Testis (tissue), 3 donors: ENCODE measurements around the gene ZNF627. TPM values are rescaled to one million over a fixed set of nuclear protein-coding genes. Genes with fewer than 3 reads are reported as not detected.
"Not testable (repeated sequence)": the region's sequence is repeated elsewhere in the genome, so short reads cannot be mapped to it uniquely, and the experiment has no call there.

Experiments
- DNase-seq: peaks from one replicate; pipeline ENCODE4 v3.0.0-alpha.2; 2019
- H3K27ac ChIP-seq, 2 donors: fragments of 200-600 bp; sonication (generic); one replicate each; pipeline ENCODE4 v1.5.1; 2019
- H3K27me3 ChIP-seq: fragments of 200-600 bp; sonication (generic); one replicate; pipeline ENCODE4 v1.5.1; 2019
- H3K36me3 ChIP-seq: fragments of 200-600 bp; sonication (generic); one replicate; pipeline ENCODE4 v1.5.1; 2017; ENCODE audit warnings: low read depth; ENCODE audit errors: missing control alignments
- H3K4me1 ChIP-seq: fragments of 200-600 bp; sonication (generic); one replicate; pipeline ENCODE4 v1.5.1; 2019
- H3K4me3 ChIP-seq, 2 donors: fragments of 200-600 bp; sonication (generic); one replicate each; pipeline ENCODE4 v1.5.1; 2017 to 2019
- H3K9me3 ChIP-seq: fragments of 200-600 bp; sonication (generic); one replicate; pipeline ENCODE4 v1.5.1; 2017
- POLR2A ChIP-seq: fragments of 450-650 bp; IDR thresholded peaks from one replicate; pipeline ENCODE4 v1.6.1; 2017; ENCODE audit warnings: antibody characterized with exemption, mild to moderate bottlenecking, moderate library complexity
- WGBS, 2 donors: methylation state at CpG; one replicate each; pipeline ENCODE4 v1.1.5; 2018; 5-methylcytosine and 5-hydroxymethylcytosine counted together
- intact Hi-C: fragments of 100-400 bp; cut with DNase I; formaldehyde crosslinking; loops from one replicate; pipeline ENCODE4 v1.15.1; 2023; ENCODE audit warnings: low total_unique reads
- polyA plus RNA-seq: library from polyadenylated mRNA; stranded (reverse); fragments of 350-450 nt; fragmentation: Illumina TruSeq; extraction: RNeasy Lipid Tissue Mini Kit (QIAGEN cat#74804); gene quantifications from one replicate; pipeline ENCODE4 v1.2.3, GENCODE V29; 2014; ENCODE audit warnings: low read depth, low replicate concordance; ENCODE audit not compliant: insufficient read depth
- total RNA-seq, 2 donors: library from RNA; depleted of rRNA; stranded (reverse); fragments of >200 nt; gene quantifications; one replicate each; pipeline ENCODE4 v1.2.3, GENCODE V29; 2016
- TF ChIP-seq, protein P1 (sequence below), 3 experiments: fragments of 450-650 bp in 2 of 3; fragments of 200-600 bp in 1 of 3; sonication (generic) in 1 of 3; IDR thresholded peaks; one replicate each; pipeline ENCODE4 v1.5.1; 2016 to 2019; ENCODE audit warnings: antibody characterized with exemption in 3 of 3, mild to moderate bottlenecking in 2 of 3, moderate library complexity in 1 of 3

Gene ZNF627
- total and polyA plus RNA-seq, 3 donors from 2014 or later = 15.5 to 17.2 (median 16.7) TPM

DNA sequence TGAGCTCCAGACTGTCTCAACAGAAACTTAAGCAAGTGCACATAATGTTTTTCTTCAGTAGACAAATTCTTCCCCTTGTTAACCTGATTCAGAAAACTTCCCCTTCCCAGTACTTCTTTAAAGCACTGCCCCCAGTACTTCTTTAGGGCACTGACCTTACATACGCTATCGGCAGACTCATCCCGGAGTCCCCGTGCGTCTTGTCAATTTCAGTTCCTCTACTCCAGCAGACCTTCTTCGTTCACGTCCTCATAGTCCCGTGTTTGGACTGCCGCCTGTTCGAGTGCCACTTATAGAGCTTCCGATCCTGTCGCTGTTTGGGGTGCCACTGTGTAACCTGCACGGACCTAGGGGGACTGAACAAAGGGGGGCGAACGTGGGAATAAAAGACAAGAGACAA, 29.0 kb downstream of the ZNF627 start:
- no peaks in the 10 kb centered on the region for H3K36me3 ChIP-seq
- H3K27ac ChIP-seq = no peak overlapping the region
- DNase-seq = peak; percentile 26
- TF ChIP-seq POLR2A = no peak
- TF ChIP-seq, protein P1, sequence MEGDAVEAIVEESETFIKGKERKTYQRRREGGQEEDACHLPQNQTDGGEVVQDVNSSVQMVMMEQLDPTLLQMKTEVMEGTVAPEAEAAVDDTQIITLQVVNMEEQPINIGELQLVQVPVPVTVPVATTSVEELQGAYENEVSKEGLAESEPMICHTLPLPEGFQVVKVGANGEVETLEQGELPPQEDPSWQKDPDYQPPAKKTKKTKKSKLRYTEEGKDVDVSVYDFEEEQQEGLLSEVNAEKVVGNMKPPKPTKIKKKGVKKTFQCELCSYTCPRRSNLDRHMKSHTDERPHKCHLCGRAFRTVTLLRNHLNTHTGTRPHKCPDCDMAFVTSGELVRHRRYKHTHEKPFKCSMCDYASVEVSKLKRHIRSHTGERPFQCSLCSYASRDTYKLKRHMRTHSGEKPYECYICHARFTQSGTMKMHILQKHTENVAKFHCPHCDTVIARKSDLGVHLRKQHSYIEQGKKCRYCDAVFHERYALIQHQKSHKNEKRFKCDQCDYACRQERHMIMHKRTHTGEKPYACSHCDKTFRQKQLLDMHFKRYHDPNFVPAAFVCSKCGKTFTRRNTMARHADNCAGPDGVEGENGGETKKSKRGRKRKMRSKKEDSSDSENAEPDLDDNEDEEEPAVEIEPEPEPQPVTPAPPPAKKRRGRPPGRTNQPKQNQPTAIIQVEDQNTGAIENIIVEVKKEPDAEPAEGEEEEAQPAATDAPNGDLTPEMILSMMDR (IDR thresholded peaks at IDR 0.05) = no peak
- no peaks in the 10 kb centered on the region for H3K27me3 ChIP-seq
- WGBS, 2 donors = 57 to 64% methylated on average over 15 of the region's 15 CpGs
- H3K4me3 ChIP-seq = no peak overlapping the region
- H3K4me1 ChIP-seq = peaks cover 4% of the 10 kb centered on the region
- intact Hi-C loops = no loop called here
- no peaks in the 10 kb centered on the region for H3K9me3 ChIP-seq

DNA sequence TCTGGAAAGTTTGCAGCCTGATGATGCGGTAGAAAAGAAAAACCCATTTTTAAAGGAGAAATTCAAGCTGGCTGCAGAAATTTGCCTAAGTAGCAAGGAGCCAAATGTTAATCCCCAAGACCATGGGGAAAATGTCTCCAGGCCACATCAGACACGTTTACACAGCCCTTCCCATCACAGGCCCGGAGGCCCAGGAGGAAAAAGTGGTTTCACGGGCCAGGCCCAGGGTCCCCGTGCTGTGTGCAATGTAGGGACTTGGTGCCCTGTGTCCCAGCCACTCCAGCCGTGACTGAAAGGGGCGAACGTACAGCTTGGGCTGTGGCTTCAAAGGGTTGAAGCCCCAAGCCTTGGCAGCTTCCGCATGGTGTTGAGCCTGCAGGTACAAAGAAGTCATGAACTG, 35.9 kb downstream of the ZNF627 start:
- TF ChIP-seq, protein P1 (IDR thresholded peaks at IDR 0.05) = no peak
- no peak for TF ChIP-seq POLR2A
- no peaks in the 10 kb centered on the region for H3K4me1 ChIP-seq
- no peak overlapping the region for H3K27ac ChIP-seq
- no peaks in the 10 kb centered on the region for H3K27me3 ChIP-seq
- H3K4me3 ChIP-seq = no peak overlapping the region
- 83 to 88% methylated on average over 9 of the region's 9 CpGs for WGBS, 2 donors
- DNase-seq = no peak
- intact Hi-C loops = no loop called here
- no peaks in the 10 kb centered on the region for H3K9me3 ChIP-seq
- H3K36me3 ChIP-seq = no peaks in the 10 kb centered on the region

DNA sequence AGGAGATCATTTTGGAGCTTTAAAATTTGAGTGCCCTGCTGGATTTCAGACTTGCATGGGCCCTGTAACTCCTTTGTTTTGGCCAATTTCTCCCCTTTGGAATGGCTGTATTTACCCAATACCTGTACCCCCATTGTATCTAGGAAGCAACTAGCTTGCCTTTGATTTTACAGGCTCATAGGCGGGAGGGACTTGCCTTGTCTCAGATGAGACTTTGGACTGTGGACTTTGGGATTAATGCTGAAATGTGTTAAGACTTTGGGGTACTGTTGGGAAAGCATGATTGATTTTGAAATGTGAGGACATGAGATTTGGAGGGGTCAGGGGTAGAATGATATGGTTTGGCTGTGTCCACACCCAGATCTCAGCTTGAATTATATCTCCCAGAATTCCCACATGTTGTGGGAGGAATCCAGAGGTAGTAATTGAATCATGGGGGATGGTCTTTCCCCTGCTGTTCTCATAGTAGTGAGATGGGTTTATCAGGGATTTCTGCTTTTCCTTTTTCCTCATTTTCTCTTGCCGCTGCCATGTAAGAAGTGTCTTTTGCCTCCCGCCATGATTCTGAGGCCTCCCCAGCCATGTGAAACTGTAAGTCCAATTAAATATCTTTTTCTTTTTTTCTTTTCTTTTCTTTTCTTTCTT, 36.9 kb downstream of the ZNF627 start:
- H3K27me3 ChIP-seq, intact Hi-C loops, H3K27ac ChIP-seq, H3K36me3 ChIP-seq, H3K4me1 ChIP-seq, DNase-seq, H3K4me3 ChIP-seq, H3K9me3 ChIP-seq: not testable (repeated sequence)
- 89 to 96% methylated on average over 3 of the region's 3 CpGs for WGBS, 2 donors

DNA sequence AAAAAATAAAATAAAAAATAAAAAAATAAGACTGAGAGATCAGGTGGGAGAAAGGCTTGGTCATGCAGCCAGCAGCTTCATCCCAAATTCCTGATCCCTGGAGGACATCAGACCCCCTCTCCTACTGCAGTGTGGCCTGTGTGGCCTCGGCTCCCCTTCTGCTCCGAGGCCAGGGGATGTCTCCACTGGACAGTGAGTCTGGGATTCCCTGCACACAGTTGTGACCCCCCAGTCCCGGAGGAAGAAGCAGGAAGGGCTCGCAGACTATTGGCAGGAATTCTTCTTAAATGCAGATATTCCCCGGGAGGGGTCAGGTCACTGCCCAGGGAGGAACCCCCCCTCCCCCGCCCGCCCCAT, 41.9 kb downstream of the ZNF627 start:
- TF ChIP-seq, protein P1 (IDR thresholded peaks at IDR 0.05) = no peak
- TF ChIP-seq POLR2A = no peak
- H3K4me3 ChIP-seq = peak overlapping the region; percentile 65 to 70

DNA sequence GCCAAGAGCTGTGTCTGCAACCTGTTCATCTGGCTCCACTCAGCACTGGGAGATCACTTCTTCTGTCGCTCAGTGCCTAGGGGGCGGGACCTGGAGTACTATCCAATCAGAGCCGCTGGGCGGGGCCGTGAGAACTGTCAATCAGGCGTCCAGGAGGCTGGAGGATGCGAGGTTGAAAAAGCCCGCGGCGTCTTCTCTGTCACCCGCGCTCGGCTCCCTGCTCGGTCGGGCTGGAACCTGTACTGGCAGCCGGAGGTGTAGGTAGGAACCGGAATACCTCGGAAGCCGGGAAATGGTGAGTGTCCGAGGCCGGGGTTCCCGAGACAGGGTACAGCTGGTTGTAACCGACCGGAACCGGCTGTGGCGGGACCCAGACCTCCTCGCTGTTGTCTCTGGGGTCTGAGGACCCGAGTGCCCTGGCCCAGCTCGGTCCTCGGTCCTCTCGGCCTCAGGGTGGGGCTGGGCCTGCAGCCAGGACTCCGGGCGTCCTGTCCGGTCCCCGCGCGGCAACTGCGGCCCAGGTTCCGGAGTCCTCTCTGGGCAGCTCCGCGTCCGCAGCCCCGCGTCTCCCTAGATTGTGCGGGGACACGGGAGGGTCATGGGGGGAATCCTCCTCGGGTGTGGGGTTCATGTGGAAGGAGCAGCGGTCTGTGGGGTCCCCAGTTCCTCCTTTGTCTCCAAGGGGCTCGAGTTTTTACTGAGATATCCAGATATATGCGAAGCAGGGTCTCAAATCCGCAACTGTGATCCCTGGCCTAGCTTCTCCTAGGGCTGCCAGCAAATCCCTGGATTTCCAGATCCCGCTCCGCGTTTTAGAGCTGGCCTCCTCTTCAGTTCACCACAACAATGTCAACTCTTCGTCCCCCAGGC, 42.6 kb downstream of the ZNF627 start:
- intact Hi-C loops = no loop called here
- no peaks in the 10 kb centered on the region for H3K9me3 ChIP-seq
- WGBS, 2 donors = 0 to 1% methylated on average over 9 to 52 of the region's 55 CpGs
- H3K4me3 ChIP-seq = peak overlapping the region; percentile 65 to 70
- H3K27me3 ChIP-seq = no peaks in the 10 kb centered on the region
- no peak for TF ChIP-seq POLR2A
- TF ChIP-seq, protein P1 (IDR thresholded peaks at IDR 0.05) = no peak
- H3K36me3 ChIP-seq = no peaks in the 10 kb centered on the region
- DNase-seq = peak; percentile 99
- H3K4me1 ChIP-seq = peaks cover 7% of the 10 kb centered on the region
- no peak overlapping the region for H3K27ac ChIP-seq

More for the DNA sequence above, 41.9 kb downstream of the ZNF627 start:
- no peak for DNase-seq
- Histone ChIP-seq H3K36me3 (no peaks in the 10 kb centered on the region), H3K9me3 (no peaks in the 10 kb centered on the region), H3K4me1 (peaks cover 7% of the 10 kb centered on the region), H3K27me3 (no peaks in the 10 kb centered on the region), H3K27ac (no peak overlapping the region)
- 1 to 5% methylated on average over 5 to 7 of the region's 7 CpGs for WGBS, 2 donors
- intact Hi-C loops = no loop called here
